PC-9 (cell line): ENCODE data around the gene PPP2CA. TPM values are rescaled to one million over a fixed set of nuclear protein-coding genes. Genes with fewer than 3 reads are reported as not detected.

Experiments
- Bru-seq: library from RNA; stranded (reverse); fragments of 400-500 nt; gene quantifications from one replicate; lab custom pipeline; 2021; lab: Mats Ljungman, UMichigan
- BruChase-seq, 2 experiments: library from RNA; stranded (reverse); fragments of 400-500 nt; gene quantifications; one replicate each; lab custom pipeline; 2021; lab: Mats Ljungman, UMichigan
- BruUV-seq: library from RNA; stranded (reverse); fragments of 400-500 nt; replicated peaks from 2 replicates; lab custom pipeline; 2021; lab: Mats Ljungman, UMichigan
- CTCF ChIA-PET: fragments of 300-600 bp; sonication (Branson Sonifier 250); formaldehyde crosslinking; loops from one replicate; lab custom pipeline; 2022; ENCODE audit warnings: antibody characterized with exemption; lab: Charles Lee
- POLR2A ChIA-PET: fragments of 300-600 bp; sonication (Branson Sonifier 250); formaldehyde crosslinking; loops from one replicate; lab custom pipeline; 2022; ENCODE audit warnings: antibody characterized with exemption; ENCODE audit not compliant: unreplicated experiment; lab: Charles Lee
- DNase-seq, 2 experiments: peaks; one replicate each; pipeline versions ENCODE4 v3.0.0 to v3.0.0-alpha.2; 2015 to 2022; ENCODE audit warnings: mixed read lengths in 1 of 2
- H2AFZ ChIP-seq: fragments of 200-600 bp; sonication (generic); 2 replicates; pipeline ENCODE4 v1.8.1; 2017; ENCODE audit warnings: antibody characterized with exemption
- H3F3A ChIP-seq: fragments of 200-600 bp; sonication (generic); 2 replicates; pipeline ENCODE4 v1.8.1; 2017; ENCODE audit warnings: antibody characterized with exemption, mild to moderate bottlenecking, low read depth; ENCODE audit not compliant: insufficient read depth
- H3K27ac ChIP-seq: fragments of 200-600 bp; sonication (generic); 2 replicates; pipeline ENCODE4 v1.6.1; 2016; ENCODE audit warnings: mixed run types
- H3K27me3 ChIP-seq: fragments of 200-600 bp; sonication (generic); 2 replicates; pipeline ENCODE4 v1.6.1; 2016; ENCODE audit warnings: low read depth, mixed run types; ENCODE audit not compliant: insufficient read depth
- H3K36me3 ChIP-seq: fragments of 200-600 bp; sonication (generic); 2 replicates; pipeline ENCODE4 v1.6.1; 2016; ENCODE audit warnings: low read depth, mixed run types
- H3K4me1 ChIP-seq: fragments of 200-600 bp; sonication (generic); replicated peaks from 2 replicates; pipeline ENCODE4 v1.6.1; 2016; ENCODE audit warnings: mixed run types; ENCODE audit not compliant: insufficient read depth
- H3K4me2 ChIP-seq: fragments of 200-600 bp; sonication (generic); 2 replicates; pipeline ENCODE4 v1.6.1; 2017; ENCODE audit warnings: mixed run types
- H3K4me3 ChIP-seq: fragments of 200-600 bp; sonication (generic); 2 replicates; pipeline ENCODE4 v1.6.1; 2016; ENCODE audit warnings: mixed run types
- H3K79me2 ChIP-seq: fragments of 200-600 bp; sonication (generic); 2 replicates; pipeline ENCODE4 v1.6.1; 2017; ENCODE audit warnings: low read depth, mixed run types
- H3K9me2 ChIP-seq: fragments of 200-600 bp; sonication (generic); 2 replicates; pipeline ENCODE4 v1.8.1; 2017; ENCODE audit warnings: mild to moderate bottlenecking; ENCODE audit not compliant: insufficient read depth
- H3K9me3 ChIP-seq: fragments of 200-600 bp; sonication (generic); 2 replicates; pipeline ENCODE4 v1.8.1; 2016; ENCODE audit warnings: low read depth; ENCODE audit not compliant: insufficient read depth
- H4K20me1 ChIP-seq: fragments of 200-600 bp; sonication (generic); 2 replicates; pipeline ENCODE4 v1.8.1; 2017; ENCODE audit not compliant: insufficient read depth
- EZH2 ChIP-seq: fragments of 200-600 bp; sonication (generic); IDR thresholded peaks from 2 replicates; pipeline ENCODE4 v1.8.0; 2017; ENCODE audit warnings: antibody characterized with exemption, low read depth
- intact Hi-C: fragments of 100-400 bp; cut with micrococcal nuclease; formaldehyde crosslinking; loops from one replicate; pipeline ENCODE4 v1.10.0; 2022; ENCODE audit not compliant: unreplicated experiment
- long read RNA-seq: library from polyadenylated mRNA; stranded (forward); transcript quantifications from one replicate; pipeline ENCODE4 v2.0.0, GENCODE V29; 2022
- total RNA-seq: library from RNA; stranded (reverse); gene quantifications from 2 replicates; pipeline ENCODE4 v1.2.3, GENCODE V29; 2021
- TF ChIP-seq, protein P1 (sequence below): fragments of 200-600 bp; sonication (generic); conservative IDR thresholded peaks from 2 replicates; pipeline ENCODE4 v1.6.1; 2017; ENCODE audit warnings: mixed run types, antibody characterized with exemption, mild to moderate bottlenecking, moderate library complexity

The PPP2CA gene
- 146 and 149 TPM in 2 replicates for total RNA-seq
- Bru-seq, nascent RNA, result percentile 98 among the genes with signal in this experiment
- percentile 99 among the genes with signal in this experiment for BruChase-seq, experiment 1, labeled RNA remaining after a 2-hour chase
- percentile 100 among the genes with signal in this experiment for BruChase-seq, experiment 2, labeled RNA remaining after a 6-hour chase
- long read RNA-seq, full-length matches to known transcripts, result 396 of 416 reads
- long read RNA-seq, partial matches to known transcripts, result 6 of 416 reads
- long read RNA-seq, other reads (novel, unspliced or antisense), result 14 of 416 reads

DNA sequence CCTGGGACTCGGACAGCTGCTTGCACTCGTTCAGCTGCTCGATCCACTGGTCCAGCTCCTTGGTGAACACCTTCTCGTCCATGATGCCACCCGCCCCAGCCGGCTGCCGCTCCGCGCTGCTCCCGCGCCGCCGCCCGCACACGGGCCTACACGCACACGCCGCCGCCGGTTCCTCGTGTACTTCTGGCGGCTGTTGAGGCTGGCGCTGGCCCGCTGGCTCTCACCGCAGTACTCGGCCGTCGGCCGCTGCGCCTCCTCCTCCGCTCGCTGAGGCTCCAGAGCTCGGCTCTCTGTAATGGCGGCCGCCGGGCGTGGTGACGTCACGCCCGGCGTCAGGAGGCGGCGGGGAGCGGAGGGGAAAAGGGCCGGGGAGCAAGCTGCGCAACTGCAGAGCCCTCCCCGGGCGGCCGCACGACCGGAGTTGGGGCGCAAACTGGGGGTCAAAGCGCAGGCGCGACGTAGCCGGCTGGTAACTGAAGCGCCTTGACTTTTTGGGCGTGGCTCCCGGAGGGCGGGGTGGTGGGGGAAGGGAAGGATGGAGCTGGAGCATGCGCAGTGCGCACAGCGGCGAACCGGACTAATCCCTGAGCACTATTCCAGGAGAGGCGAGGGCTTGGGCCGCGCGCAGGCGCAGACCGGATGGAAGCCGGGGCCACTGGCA lies at the start of gene PPP2CA:
Gene PPP2CA, minus strand, starts transcription at position 294 of the 661 bp plus-strand sequence. Its CDS starts 212 bp downstream, at position 82.
- Histone ChIP-seq H3K9me2 (no peaks in the 10 kb centered on the region), H3K27me3 (no peaks in the 10 kb centered on the region), H2AFZ (peak within 1 kb of the TSS; percentile 92), H3F3A (peaks cover 20% of the 10 kb centered on the region), H3K9me3 (no peaks in the 10 kb centered on the region), H3K4me2 (peak within 1 kb of the TSS; percentile 100), H3K27ac (peak within 1 kb of the TSS; percentile 95), H4K20me1 (peaks cover 39% of the 10 kb centered on the region), H3K4me3 (peak within 1 kb of the TSS; percentile 79), H3K4me1 (peaks cover 36% of the 10 kb centered on the region), H3K36me3 (peaks cover 14% of the 10 kb centered on the region; the same call in 1 of the 2 replicates), H3K79me2 (peaks cover 71% of the 10 kb centered on the region)
- ChIA-PET POLR2A (interaction anchor here (0.5 to 1.3 kb wide), 9 partner anchors 21 to 406 kb away, joined by 3 to 25 read pairs (median 6); partner anchors contain the start of gene SKP1), CTCF (no interaction called here)
- no TSS peak for BruUV-seq
- intact Hi-C loops, result loop anchor here (1.0 to 5.0 kb wide), 5 partner anchors 21 to 146 kb away; partner anchors contain the start of genes SKP1 and UBE2B
- DNase-seq, result peak; percentile 92 to 100
- no peak for TF ChIP-seq EZH2
- TF ChIP-seq, protein P1, sequence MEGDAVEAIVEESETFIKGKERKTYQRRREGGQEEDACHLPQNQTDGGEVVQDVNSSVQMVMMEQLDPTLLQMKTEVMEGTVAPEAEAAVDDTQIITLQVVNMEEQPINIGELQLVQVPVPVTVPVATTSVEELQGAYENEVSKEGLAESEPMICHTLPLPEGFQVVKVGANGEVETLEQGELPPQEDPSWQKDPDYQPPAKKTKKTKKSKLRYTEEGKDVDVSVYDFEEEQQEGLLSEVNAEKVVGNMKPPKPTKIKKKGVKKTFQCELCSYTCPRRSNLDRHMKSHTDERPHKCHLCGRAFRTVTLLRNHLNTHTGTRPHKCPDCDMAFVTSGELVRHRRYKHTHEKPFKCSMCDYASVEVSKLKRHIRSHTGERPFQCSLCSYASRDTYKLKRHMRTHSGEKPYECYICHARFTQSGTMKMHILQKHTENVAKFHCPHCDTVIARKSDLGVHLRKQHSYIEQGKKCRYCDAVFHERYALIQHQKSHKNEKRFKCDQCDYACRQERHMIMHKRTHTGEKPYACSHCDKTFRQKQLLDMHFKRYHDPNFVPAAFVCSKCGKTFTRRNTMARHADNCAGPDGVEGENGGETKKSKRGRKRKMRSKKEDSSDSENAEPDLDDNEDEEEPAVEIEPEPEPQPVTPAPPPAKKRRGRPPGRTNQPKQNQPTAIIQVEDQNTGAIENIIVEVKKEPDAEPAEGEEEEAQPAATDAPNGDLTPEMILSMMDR, result 0 out of 2 replicates have a peak, but pooled peaks have one; percentile 6

DNA sequence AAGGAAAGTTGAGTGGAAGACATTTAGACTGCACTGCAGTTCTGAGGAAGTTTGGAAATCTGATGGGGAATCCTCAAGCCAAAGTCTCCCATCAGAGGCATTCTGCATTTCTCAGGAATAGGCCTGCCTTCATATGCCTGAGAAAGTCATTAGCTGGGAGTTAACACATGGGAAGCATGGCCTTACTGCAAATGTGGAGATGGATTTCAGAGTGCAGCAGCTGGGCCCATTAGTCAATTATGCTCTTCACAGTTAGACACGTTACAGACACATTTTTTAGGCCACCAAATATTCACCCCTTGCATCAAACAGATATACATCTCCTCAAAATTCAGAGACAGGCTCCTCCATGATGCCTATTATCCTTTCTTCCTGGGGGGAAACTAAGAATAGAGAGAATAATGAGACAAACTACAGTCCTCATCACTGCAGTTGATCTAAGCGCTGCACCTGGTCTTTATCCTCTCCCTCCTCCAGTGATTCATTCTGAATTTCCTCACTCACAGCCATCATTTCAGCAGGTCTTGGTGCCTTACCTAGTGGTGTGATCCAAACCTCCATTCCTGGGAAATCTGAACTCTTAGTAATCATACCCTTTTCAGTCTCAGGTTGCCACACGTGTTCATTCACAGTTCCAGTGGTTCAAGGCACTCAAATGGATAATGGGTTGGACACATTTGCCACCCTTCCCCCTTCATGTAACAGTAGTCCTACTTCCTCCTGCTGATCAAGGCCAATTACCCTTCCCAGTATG lies 47.9 kb upstream of the PPP2CA start:
- intact Hi-C loops, result no loop called here
- ChIA-PET CTCF (interaction anchor here (0.6 kb wide), 1 partner anchor 16 kb away, joined by 3 read pairs; no protein-coding TSS in a partner anchor), POLR2A (no interaction called here)
- Histone ChIP-seq H3K9me2 (no peaks in the 10 kb centered on the region), H3F3A (no peaks in the 10 kb centered on the region), H3K4me3 (no peak overlapping the region), H3K4me2 (no peak overlapping the region), H3K27ac (no peak overlapping the region), H2AFZ (no peak overlapping the region), H3K9me3 (0 out of 2 replicates have a peak, but pooled peaks cover 5% of the 10 kb centered on the region), H3K27me3 (no peaks in the 10 kb centered on the region), H3K36me3 (no peaks in the 10 kb centered on the region), H3K79me2 (no peaks in the 10 kb centered on the region), H4K20me1 (no peaks in the 10 kb centered on the region), H3K4me1 (peaks cover 7% of the 10 kb centered on the region)
- peak in 1 of 2 experiments; percentile 59 for DNase-seq
- no TSS peak for BruUV-seq
- TF ChIP-seq, protein P1, result no peak
- no peak for TF ChIP-seq EZH2

DNA sequence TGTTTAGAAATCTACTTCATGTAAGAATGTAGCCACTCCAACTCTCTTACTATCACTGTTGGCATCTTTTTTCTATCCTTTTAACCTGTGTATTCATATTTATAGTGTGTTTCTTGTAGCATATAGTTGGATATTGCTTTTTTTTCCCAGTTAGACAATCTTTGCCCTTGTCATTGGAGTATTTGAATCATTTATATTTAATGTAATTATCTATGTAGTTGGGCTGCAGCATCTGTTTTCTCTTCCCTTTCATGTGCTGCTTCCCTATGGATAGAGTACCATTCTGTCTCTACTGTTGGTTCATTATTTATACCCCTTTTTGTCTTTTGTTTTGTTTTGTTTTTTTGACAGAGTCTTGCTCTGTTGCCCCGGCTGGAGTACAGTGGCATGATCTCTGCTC lies 45.2 kb upstream of the PPP2CA start:
- Histone ChIP-seq H3K4me3 (no peak overlapping the region), H3K4me2 (no peak overlapping the region), H2AFZ (no peak overlapping the region), H3K36me3 (no peaks in the 10 kb centered on the region), H3K9me2 (no peaks in the 10 kb centered on the region), H3K9me3 (0 out of 2 replicates have a peak, but pooled peaks cover 5% of the 10 kb centered on the region), H3K27ac (no peak overlapping the region), H4K20me1 (no peaks in the 10 kb centered on the region), H3K79me2 (no peaks in the 10 kb centered on the region), H3K27me3 (no peaks in the 10 kb centered on the region), H3F3A (no peaks in the 10 kb centered on the region), H3K4me1 (peaks cover 15% of the 10 kb centered on the region)
- no TSS peak for BruUV-seq
- intact Hi-C loops, result no loop called here
- no peak for DNase-seq
- POLR2A ChIA-PET, result no interaction called here
- CTCF ChIA-PET, result no interaction called here
- no peak for TF ChIP-seq EZH2
- TF ChIP-seq, protein P1, result no peak
